Type B pancreatic cell (in vitro differentiated cells): ENCODE results near the gene ABCC12. TPM values are rescaled to one million over a fixed set of nuclear protein-coding genes. Genes with fewer than 3 reads are reported as not detected.
"Not testable (repeated sequence)": the region's sequence is repeated elsewhere in the genome, so short reads cannot be mapped to it uniquely, and the experiment has no call there.

ENCODE experiments used
- DNase-seq: peaks from one replicate; pipeline ENCODE4 v3.0.0; 2021; ENCODE audit warnings: mixed read lengths; ENCODE audit not compliant: unreplicated experiment; ENCODE audit errors: extremely low spot score
- H3K27ac Mint-ChIP-seq: 2 replicates; pipeline ENCODE4 v1.8.0; 2021; ENCODE audit warnings: mild to moderate bottlenecking, mixed read lengths
- H3K27me3 Mint-ChIP-seq: 2 replicates; pipeline ENCODE4 v1.8.0; 2021; ENCODE audit warnings: mixed read lengths
- H3K36me3 Mint-ChIP-seq: 2 replicates; pipeline ENCODE4 v1.8.0; 2021; ENCODE audit warnings: mixed read lengths
- H3K4me1 Mint-ChIP-seq: one replicate; pipeline ENCODE4 v1.8.0; 2021; ENCODE audit warnings: mixed read lengths; ENCODE audit not compliant: unreplicated experiment
- H3K4me3 Mint-ChIP-seq: 2 replicates; pipeline ENCODE4 v1.8.0; 2021; ENCODE audit warnings: mild to moderate bottlenecking, mixed read lengths
- H3K9me3 Mint-ChIP-seq: 2 replicates; pipeline ENCODE4 v1.8.0; 2021; ENCODE audit warnings: mixed read lengths
- CTCF ChIP-seq: fragments of 200-600 bp; sonication (generic); conservative IDR thresholded peaks from 2 replicates; pipeline ENCODE4 v1.5.0; 2021; ENCODE audit warnings: antibody characterized with exemption, mild to moderate bottlenecking
- total RNA-seq: library from RNA; stranded (reverse); gene quantifications from 2 replicates; pipeline ENCODE4 v1.2.1, GENCODE V29; 2021; ENCODE audit warnings: low replicate concordance

Gene ABCC12
- total RNA-seq, 1 donor from 2014 or later, result 0.10 TPM

- no peaks in the 10 kb centered on the region for H3K9me3 Mint-ChIP-seq
- H3K36me3 Mint-ChIP-seq, result no peaks in the 10 kb centered on the region
- no peak for TF ChIP-seq CTCF
Observed at GRCh38 chr16:48172682-48173081, 16.9 kb upstream of the ABCC12 start.

GRCh38 chr16:48169896-48170295 lies 14.1 kb upstream of the ABCC12 start:
- Mint-ChIP-seq H3K27ac (no peak overlapping the region), H3K9me3 (no peaks in the 10 kb centered on the region), H3K4me1 (peaks cover 16% of the 10 kb centered on the region), H3K4me3 (no peak overlapping the region), H3K27me3 (peaks cover 5% of the 10 kb centered on the region), H3K36me3 (no peaks in the 10 kb centered on the region)
- no peak for TF ChIP-seq CTCF
- no peak for DNase-seq

More at GRCh38 chr16:48172682-48173081, 16.9 kb upstream of the ABCC12 start:
- no peak for DNase-seq
- H3K27me3 Mint-ChIP-seq, result peaks cover 7% of the 10 kb centered on the region
- no peak overlapping the region for H3K4me3 Mint-ChIP-seq
- peaks cover 7% of the 10 kb centered on the region for H3K4me1 Mint-ChIP-seq
- H3K27ac Mint-ChIP-seq, result no peak overlapping the region

GRCh38 chr16:48168075-48168474 lies 12.3 kb upstream of the ABCC12 start:
- H3K4me1 Mint-ChIP-seq, result peaks cover 12% of the 10 kb centered on the region
- no peak overlapping the region for H3K4me3 Mint-ChIP-seq
- no peak overlapping the region for H3K27ac Mint-ChIP-seq
- H3K36me3 Mint-ChIP-seq, result no peaks in the 10 kb centered on the region
- no peak for DNase-seq
- TF ChIP-seq CTCF, result no peak
- H3K9me3 Mint-ChIP-seq, result no peaks in the 10 kb centered on the region
- peaks cover 5% of the 10 kb centered on the region for H3K27me3 Mint-ChIP-seq

GRCh38 chr16:48166617-48167016 lies 10.8 kb upstream of the ABCC12 start:
- H3K4me1 Mint-ChIP-seq, result peaks cover 19% of the 10 kb centered on the region
- H3K27me3 Mint-ChIP-seq, H3K27ac Mint-ChIP-seq, H3K36me3 Mint-ChIP-seq, DNase-seq, H3K4me3 Mint-ChIP-seq, H3K9me3 Mint-ChIP-seq: not testable (repeated sequence)

GRCh38 chr16:48165961-48166578 lies 10.3 kb upstream of the ABCC12 start:
- DNase-seq, result no peak
- Mint-ChIP-seq H3K36me3 (no peaks in the 10 kb centered on the region), H3K9me3 (no peaks in the 10 kb centered on the region), H3K27ac (peak overlapping the region; percentile 19), H3K4me3 (no peak overlapping the region), H3K4me1 (peaks cover 19% of the 10 kb centered on the region), H3K27me3 (peaks cover 5% of the 10 kb centered on the region)
- no peak for TF ChIP-seq CTCF

GRCh38 chr16:48164907-48165715 lies 9.3 kb upstream of the ABCC12 start:
- TF ChIP-seq CTCF, result peak; percentile 98
- no peaks in the 10 kb centered on the region for H3K9me3 Mint-ChIP-seq
- peak overlapping the region; percentile 20 for H3K4me3 Mint-ChIP-seq
- H3K4me1 Mint-ChIP-seq, result peaks cover 19% of the 10 kb centered on the region
- H3K27me3 Mint-ChIP-seq, result peaks cover 5% of the 10 kb centered on the region
- H3K36me3 Mint-ChIP-seq, result no peaks in the 10 kb centered on the region
- no peak overlapping the region for H3K27ac Mint-ChIP-seq
- DNase-seq, result peak; percentile 79
